Measurements from ENCODE around the gene PMFBP1. TPM values are rescaled to one million over a fixed set of nuclear protein-coding genes. Genes with fewer than 3 reads are reported as not detected.

The PMFBP1 gene
- total RNA-seq, 4 donors from 2014 or later: 1.2 to 1.4 TPM; not detected in 2

DNA sequence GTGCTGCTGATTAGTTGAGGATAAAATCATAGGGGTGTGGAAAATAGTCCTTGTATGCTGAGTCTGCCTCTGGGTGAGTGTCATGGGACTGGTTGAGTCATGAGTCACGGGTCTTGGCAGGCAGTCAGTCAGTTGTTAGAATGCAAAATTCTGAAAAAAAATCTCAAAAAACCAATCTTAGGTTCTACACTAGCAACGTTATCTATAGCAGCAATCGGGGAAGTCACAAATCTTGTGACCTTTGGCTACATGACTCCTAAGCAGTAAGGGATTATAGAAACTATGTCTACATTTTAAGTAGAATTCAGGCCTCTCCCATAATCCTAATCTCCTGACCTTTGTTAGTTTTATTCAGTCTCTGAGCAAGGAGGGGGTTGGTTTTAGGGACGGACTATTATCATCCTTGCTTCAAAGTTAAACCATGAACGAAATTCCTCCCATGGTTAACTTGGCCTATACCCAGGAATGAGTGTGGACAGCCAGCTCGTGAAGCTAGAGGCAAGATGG lies 18.0 kb upstream of the PMFBP1 start:
- H3K9me3 ChIP-seq: no peaks in the 10 kb centered on the region
- intact Hi-C loops (cut with DNase I; ENCODE audit: low total_unique reads): no loop called here
- no peaks in the 10 kb centered on the region for H3K4me1 ChIP-seq
- TF ChIP-seq, protein P1, sequence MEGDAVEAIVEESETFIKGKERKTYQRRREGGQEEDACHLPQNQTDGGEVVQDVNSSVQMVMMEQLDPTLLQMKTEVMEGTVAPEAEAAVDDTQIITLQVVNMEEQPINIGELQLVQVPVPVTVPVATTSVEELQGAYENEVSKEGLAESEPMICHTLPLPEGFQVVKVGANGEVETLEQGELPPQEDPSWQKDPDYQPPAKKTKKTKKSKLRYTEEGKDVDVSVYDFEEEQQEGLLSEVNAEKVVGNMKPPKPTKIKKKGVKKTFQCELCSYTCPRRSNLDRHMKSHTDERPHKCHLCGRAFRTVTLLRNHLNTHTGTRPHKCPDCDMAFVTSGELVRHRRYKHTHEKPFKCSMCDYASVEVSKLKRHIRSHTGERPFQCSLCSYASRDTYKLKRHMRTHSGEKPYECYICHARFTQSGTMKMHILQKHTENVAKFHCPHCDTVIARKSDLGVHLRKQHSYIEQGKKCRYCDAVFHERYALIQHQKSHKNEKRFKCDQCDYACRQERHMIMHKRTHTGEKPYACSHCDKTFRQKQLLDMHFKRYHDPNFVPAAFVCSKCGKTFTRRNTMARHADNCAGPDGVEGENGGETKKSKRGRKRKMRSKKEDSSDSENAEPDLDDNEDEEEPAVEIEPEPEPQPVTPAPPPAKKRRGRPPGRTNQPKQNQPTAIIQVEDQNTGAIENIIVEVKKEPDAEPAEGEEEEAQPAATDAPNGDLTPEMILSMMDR (IDR thresholded peaks at IDR 0.05): no peak
- TF ChIP-seq POLR2A (IDR thresholded peaks at IDR 0.05): no peak
- H3K36me3 ChIP-seq: no peaks in the 10 kb centered on the region
- no peaks in the 10 kb centered on the region for H3K27me3 ChIP-seq
- no peak overlapping the region for H3K4me3 ChIP-seq
- no peak for DNase-seq
- H3K27ac ChIP-seq: no peak overlapping the region

DNA sequence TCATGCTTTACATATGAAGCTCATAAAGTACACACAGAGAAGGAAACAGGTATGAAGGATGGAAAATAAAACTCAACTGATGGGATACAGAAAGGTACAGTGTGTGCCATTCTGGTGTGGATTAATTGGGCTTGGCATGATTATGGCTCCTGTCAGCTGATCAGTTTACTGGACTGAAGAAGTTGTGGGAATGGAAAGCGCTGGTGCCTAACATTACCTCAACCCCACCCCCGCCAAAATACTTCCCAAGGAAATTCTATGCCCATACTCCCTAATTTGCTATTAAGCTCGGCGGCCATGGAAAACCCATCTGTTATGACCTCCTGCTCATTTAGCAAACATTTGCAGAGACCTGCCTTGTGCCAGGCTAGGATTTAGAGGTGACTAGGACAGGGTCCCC lies 16.6 kb upstream of the PMFBP1 start:
- intact Hi-C loops (cut with DNase I; ENCODE audit: low total_unique reads): no loop called here
- H3K27me3 ChIP-seq: no peaks in the 10 kb centered on the region

GRCh38 chr16:72187551-72187950 lies 15.6 kb upstream of the PMFBP1 start:
- DNase-seq: no peak
- TF ChIP-seq, protein P1 (IDR thresholded peaks at IDR 0.05): no peak
- TF ChIP-seq POLR2A (IDR thresholded peaks at IDR 0.05): no peak
- H3K4me3 ChIP-seq: no peak overlapping the region
- H3K4me1 ChIP-seq: no peaks in the 10 kb centered on the region
- H3K27me3 ChIP-seq: no peaks in the 10 kb centered on the region
- no peaks in the 10 kb centered on the region for H3K9me3 ChIP-seq
- no peak overlapping the region for H3K27ac ChIP-seq
- intact Hi-C loops (cut with DNase I; ENCODE audit: low total_unique reads): no loop called here
- no peaks in the 10 kb centered on the region for H3K36me3 ChIP-seq

More for the DNA sequence above, 16.6 kb upstream of the PMFBP1 start:
- Histone ChIP-seq H3K27ac (no peak overlapping the region), H3K36me3 (no peaks in the 10 kb centered on the region), H3K4me1 (no peaks in the 10 kb centered on the region), H3K9me3 (no peaks in the 10 kb centered on the region), H3K4me3 (no peak overlapping the region)
- TF ChIP-seq POLR2A (IDR thresholded peaks at IDR 0.05): no peak
- TF ChIP-seq, protein P1 (IDR thresholded peaks at IDR 0.05): no peak
- DNase-seq: no peak

DNA sequence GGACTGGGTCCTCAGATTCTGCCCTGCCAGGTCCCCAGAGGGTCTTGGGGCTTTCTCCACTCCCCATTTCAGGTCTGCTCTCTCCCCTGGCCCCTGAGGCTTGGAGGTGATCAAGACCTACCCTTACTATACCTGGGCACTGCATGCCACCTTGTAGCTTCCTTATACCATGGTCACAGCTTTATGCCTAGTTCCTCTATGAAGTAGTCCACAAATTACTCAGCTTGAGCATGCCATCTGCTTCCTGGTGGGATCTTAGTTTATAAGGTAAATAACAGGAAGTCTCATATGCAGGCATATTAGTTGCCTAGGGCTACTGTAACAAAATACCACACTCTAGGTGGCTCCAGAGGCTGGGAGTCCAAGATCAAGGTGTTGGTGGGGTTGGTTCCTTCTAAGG lies 11.0 kb upstream of the PMFBP1 start:
- DNase-seq: no peak
- intact Hi-C loops (cut with DNase I; ENCODE audit: low total_unique reads): no loop called here
- H3K27ac ChIP-seq: no peak overlapping the region
- TF ChIP-seq POLR2A (IDR thresholded peaks at IDR 0.05): no peak
- TF ChIP-seq, protein P1 (IDR thresholded peaks at IDR 0.05): no peak
- no peaks in the 10 kb centered on the region for H3K36me3 ChIP-seq
- no peaks in the 10 kb centered on the region for H3K9me3 ChIP-seq
- no peak overlapping the region for H3K4me3 ChIP-seq
- H3K27me3 ChIP-seq: no peaks in the 10 kb centered on the region
- no peaks in the 10 kb centered on the region for H3K4me1 ChIP-seq

DNA sequence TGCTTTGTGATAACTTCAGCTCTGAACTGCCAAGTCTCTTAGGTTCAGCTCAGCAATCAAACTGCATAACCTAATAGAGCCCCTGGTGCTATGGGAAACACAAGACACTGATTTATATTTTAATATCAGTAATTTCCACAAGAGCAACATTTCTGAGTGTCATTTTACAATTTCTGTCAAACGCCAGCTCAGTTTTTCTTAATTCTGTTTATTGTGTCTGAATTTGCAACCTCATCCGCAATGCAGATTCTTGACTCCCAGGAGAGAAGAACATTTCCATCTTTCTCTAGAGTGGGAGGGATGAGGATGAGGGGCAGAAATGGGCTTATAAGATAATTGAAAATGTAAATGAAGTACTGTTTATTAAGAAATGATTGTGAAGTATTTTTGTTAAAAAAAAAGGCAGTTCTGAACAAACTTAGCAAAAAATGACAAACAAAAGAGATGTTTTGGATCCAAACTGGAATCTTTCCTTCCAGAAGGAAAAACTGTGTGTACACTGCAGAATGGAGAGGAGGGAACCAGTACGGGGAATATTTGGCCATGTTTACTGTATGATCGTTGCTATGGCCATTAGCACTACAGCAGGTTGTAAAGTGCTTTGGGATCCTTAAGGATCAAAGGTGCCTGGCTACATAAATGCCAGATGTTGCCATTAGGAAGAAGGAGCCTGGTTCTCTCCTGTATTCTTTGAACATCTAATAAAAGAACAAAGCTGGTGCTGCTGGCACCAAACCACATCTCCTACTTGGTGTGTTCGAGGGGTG lies 7.4 kb upstream of the PMFBP1 start:
- Histone ChIP-seq H3K36me3 (no peaks in the 10 kb centered on the region), H3K27ac (no peak overlapping the region), H3K27me3 (no peaks in the 10 kb centered on the region), H3K4me3 (no peak overlapping the region), H3K9me3 (no peaks in the 10 kb centered on the region), H3K4me1 (no peaks in the 10 kb centered on the region)
- TF ChIP-seq, protein P1 (IDR thresholded peaks at IDR 0.05): no peak
- TF ChIP-seq POLR2A (IDR thresholded peaks at IDR 0.05): no peak
- intact Hi-C loops (cut with DNase I; ENCODE audit: low total_unique reads): no loop called here
- no peak for DNase-seq

Measured in uterus (tissue), 4 donors.